Left ventricle myocardium inferior (tissue), 1 donor: Measurements from ENCODE around the gene ADGRG2. TPM values are rescaled to one million over a fixed set of nuclear protein-coding genes. Genes with fewer than 3 reads are reported as not detected.
A peak's percentile ranks its signal among the peaks of the same experiment; 100 is the strongest.
"Not testable (repeated sequence)": the region's sequence is repeated elsewhere in the genome, so short reads cannot be mapped to it uniquely, and the experiment has no call there.

Experiments
- DNase-seq: peaks from one replicate; pipeline ENCODE4 v3.0.0-alpha.2; 2020
- H3K27ac ChIP-seq: fragments of 200-600 bp; replicated peaks from 2 replicates; pipeline ENCODE4 v1.8.0; 2021
- H3K27me3 ChIP-seq: fragments of 200-600 bp; 2 replicates; pipeline ENCODE4 v1.8.0; 2021; ENCODE audit warnings: low read depth
- H3K36me3 ChIP-seq: fragments of 200-600 bp; 2 replicates; pipeline ENCODE4 v1.8.0; 2021
- H3K4me1 ChIP-seq: fragments of 200-600 bp; 2 replicates; pipeline ENCODE4 v1.8.0; 2021
- H3K4me3 ChIP-seq: fragments of 200-600 bp; 2 replicates; pipeline ENCODE4 v1.8.0; 2021; ENCODE audit warnings: mild to moderate bottlenecking, moderate library complexity
- H3K9me3 ChIP-seq: fragments of 200-600 bp; replicated peaks from 2 replicates; pipeline ENCODE4 v1.8.0; 2021
- CTCF ChIP-seq: fragments of 200-600 bp; IDR thresholded peaks from 2 replicates; pipeline ENCODE4 v1.8.0; 2021; ENCODE audit warnings: antibody characterized with exemption, mild to moderate bottlenecking, borderline replicate concordance
- intact Hi-C: fragments of 100-400 bp; cut with micrococcal nuclease; formaldehyde crosslinking; loops from one replicate; pipeline ENCODE4 v1.11.0; 2022
- total RNA-seq: library from RNA; stranded (reverse); fragmentation: NEBNext Ultra II Directional; extraction: Animal tissue kit (Norgen Biotek cat#: 25700); gene quantifications from one replicate; pipeline ENCODE4 v1.2.1, GENCODE V29; 2021
- donor health status: DM: no; HTN: yes; CAD: no; lungs with severe emphysema.

Gene ADGRG2
- total RNA-seq, 1 donor from 2014 or later = 0.16 TPM

GRCh38 chrX:19030805-19031204, 91.5 kb downstream of the ADGRG2 start:
- intact Hi-C loops = no loop called here
- TF ChIP-seq CTCF = no peak

GRCh38 chrX:19028560-19028959, 93.7 kb downstream of the ADGRG2 start:
- Histone ChIP-seq H3K27me3 (no peaks in the 10 kb centered on the region), H3K27ac (no peak overlapping the region), H3K36me3 (no peaks in the 10 kb centered on the region), H3K9me3 (no peaks in the 10 kb centered on the region), H3K4me3 (no peak overlapping the region), H3K4me1 (no peaks in the 10 kb centered on the region)
- DNase-seq = no peak
- intact Hi-C loops = no loop called here
- TF ChIP-seq CTCF = no peak

More at GRCh38 chrX:19030805-19031204, 91.5 kb downstream of the ADGRG2 start:
- no peak for DNase-seq
- H3K36me3 ChIP-seq = no peaks in the 10 kb centered on the region
- no peaks in the 10 kb centered on the region for H3K4me1 ChIP-seq
- no peak overlapping the region for H3K27ac ChIP-seq
- no peak overlapping the region for H3K4me3 ChIP-seq
- no peaks in the 10 kb centered on the region for H3K9me3 ChIP-seq
- H3K27me3 ChIP-seq = no peaks in the 10 kb centered on the region

GRCh38 chrX:19024366-19024765, 97.9 kb downstream of the ADGRG2 start:
- TF ChIP-seq CTCF = no peak
- Histone ChIP-seq H3K27me3 (no peaks in the 10 kb centered on the region), H3K4me3 (no peak overlapping the region), H3K36me3 (no peaks in the 10 kb centered on the region), H3K27ac (no peak overlapping the region), H3K9me3 (no peaks in the 10 kb centered on the region), H3K4me1 (no peaks in the 10 kb centered on the region)
- intact Hi-C loops = no loop called here
- DNase-seq = no peak

- Histone ChIP-seq H3K27ac (no peak overlapping the region), H3K36me3 (no peaks in the 10 kb centered on the region), H3K27me3 (no peaks in the 10 kb centered on the region), H3K4me3 (no peak overlapping the region), H3K9me3 (no peaks in the 10 kb centered on the region), H3K4me1 (no peaks in the 10 kb centered on the region)
- intact Hi-C loops = no loop called here
- TF ChIP-seq CTCF = no peak
- DNase-seq = no peak
Measured at GRCh38 chrX:19019996-19020395, 102.3 kb downstream of the ADGRG2 start.

- peak; percentile 56 for TF ChIP-seq CTCF
- no peak overlapping the region for H3K27ac ChIP-seq
- no peak overlapping the region for H3K4me3 ChIP-seq
- H3K27me3 ChIP-seq = no peaks in the 10 kb centered on the region
- H3K4me1 ChIP-seq = no peaks in the 10 kb centered on the region
- intact Hi-C loops = no loop called here
- DNase-seq = no peak
- H3K36me3 ChIP-seq = no peaks in the 10 kb centered on the region
- H3K9me3 ChIP-seq = no peaks in the 10 kb centered on the region
Measured at GRCh38 chrX:19017271-19017670, 105.0 kb downstream of the ADGRG2 start.

GRCh38 chrX:19016614-19017013, 105.7 kb downstream of the ADGRG2 start:
- H3K4me1 ChIP-seq, H3K4me3 ChIP-seq, H3K27ac ChIP-seq, H3K9me3 ChIP-seq, H3K27me3 ChIP-seq, intact Hi-C loops, DNase-seq, H3K36me3 ChIP-seq: not testable (repeated sequence)
